Measurements from ENCODE around the gene ARHGEF1.

ARHGEF1 gene

DNA sequence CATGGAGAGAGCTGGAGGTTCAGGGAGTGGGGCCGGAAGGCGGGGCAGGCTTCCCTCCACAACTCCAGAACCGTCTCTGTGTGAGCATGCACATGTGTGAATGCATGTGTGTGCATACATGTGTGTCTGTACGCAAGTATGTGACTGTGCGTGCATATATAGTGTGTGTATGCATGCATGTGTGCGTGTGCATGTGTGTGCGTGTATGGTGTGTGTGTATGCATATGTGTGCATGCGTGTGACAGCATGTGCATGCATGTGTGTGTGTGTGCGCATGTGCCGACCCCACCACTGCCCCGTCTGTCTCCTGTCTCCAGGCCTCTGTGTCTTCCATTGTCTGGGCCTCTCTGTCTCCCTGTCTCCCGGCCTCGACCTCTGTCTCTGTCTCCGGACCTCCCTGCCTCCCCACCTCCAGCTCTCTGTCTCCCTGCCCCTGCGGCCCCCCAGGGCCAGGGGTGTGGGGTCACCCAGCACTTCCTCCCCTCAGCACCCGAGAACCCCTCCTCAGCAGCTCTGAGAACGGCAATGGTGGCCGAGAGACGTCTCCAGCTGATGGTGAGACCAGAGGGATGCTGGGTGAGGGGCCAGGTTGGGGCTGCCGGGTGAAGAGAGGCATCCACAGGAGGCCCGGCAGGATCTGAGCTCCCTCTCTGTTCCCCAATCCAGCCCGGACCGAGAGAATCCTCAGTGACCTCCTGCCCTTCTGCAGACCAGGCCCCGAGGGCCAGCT, 22.5 kb downstream of the ARHGEF1 start:
- H3K4me1 ChIP-seq (ENCODE audit: low read length): no peaks in the 10 kb centered on the region
- no peaks in the 10 kb centered on the region for H3K9me3 ChIP-seq (ENCODE audit: insufficient read depth, low read length)
- no peaks in the 10 kb centered on the region for H3K79me2 ChIP-seq (ENCODE audit: low read length)
- no peak overlapping the region for H3K4me2 ChIP-seq (ENCODE audit: low read length)
- H2AFZ ChIP-seq (ENCODE audit: low read depth, low read length): no peak overlapping the region
- H3K9ac ChIP-seq (ENCODE audit: low read length): no peak overlapping the region
- TF ChIP-seq EZH2phosphoT487 (IDR thresholded peaks at IDR 0.05; ENCODE audit: low read depth): no peak
- TF ChIP-seq CTCF (IDR thresholded peaks at IDR 0.05; ENCODE audit: low read depth, low read length): no peak
- H3K36me3 ChIP-seq (replicated peaks; ENCODE audit: low read depth, low read length): peaks cover 39% of the 10 kb centered on the region
- H3K4me3 ChIP-seq (ENCODE audit: low read length): no peak overlapping the region
- no peaks in the 10 kb centered on the region for H3K27me3 ChIP-seq (ENCODE audit: low read depth, low read length)
- H3K27ac ChIP-seq (ENCODE audit: low read length): no peak overlapping the region
- 0 out of 2 replicates have a peak, but pooled peaks cover 2% of the 10 kb centered on the region for H4K20me1 ChIP-seq (ENCODE audit: insufficient read depth, low read length)

GRCh38 chr19:41906271-41906670, 23.3 kb downstream of the ARHGEF1 start:
- Histone ChIP-seq H3K4me1 (ENCODE audit: low read length) (no peaks in the 10 kb centered on the region), H3K27ac (ENCODE audit: low read length) (no peak overlapping the region), H3K36me3 (replicated peaks; ENCODE audit: low read depth, low read length) (peaks cover 38% of the 10 kb centered on the region), H2AFZ (ENCODE audit: low read depth, low read length) (no peak overlapping the region), H3K79me2 (ENCODE audit: low read length) (no peaks in the 10 kb centered on the region), H3K4me3 (ENCODE audit: low read length) (no peak overlapping the region), H4K20me1 (ENCODE audit: insufficient read depth, low read length) (0 out of 2 replicates have a peak, but pooled peaks cover 2% of the 10 kb centered on the region), H3K4me2 (ENCODE audit: low read length) (no peak overlapping the region), H3K9me3 (ENCODE audit: insufficient read depth, low read length) (no peaks in the 10 kb centered on the region), H3K27me3 (ENCODE audit: low read depth, low read length) (no peaks in the 10 kb centered on the region), H3K9ac (ENCODE audit: low read length) (no peak overlapping the region)
- TF ChIP-seq CTCF (IDR thresholded peaks at IDR 0.05; ENCODE audit: low read depth, low read length): no peak
- TF ChIP-seq EZH2phosphoT487 (IDR thresholded peaks at IDR 0.05; ENCODE audit: low read depth): no peak

DNA sequence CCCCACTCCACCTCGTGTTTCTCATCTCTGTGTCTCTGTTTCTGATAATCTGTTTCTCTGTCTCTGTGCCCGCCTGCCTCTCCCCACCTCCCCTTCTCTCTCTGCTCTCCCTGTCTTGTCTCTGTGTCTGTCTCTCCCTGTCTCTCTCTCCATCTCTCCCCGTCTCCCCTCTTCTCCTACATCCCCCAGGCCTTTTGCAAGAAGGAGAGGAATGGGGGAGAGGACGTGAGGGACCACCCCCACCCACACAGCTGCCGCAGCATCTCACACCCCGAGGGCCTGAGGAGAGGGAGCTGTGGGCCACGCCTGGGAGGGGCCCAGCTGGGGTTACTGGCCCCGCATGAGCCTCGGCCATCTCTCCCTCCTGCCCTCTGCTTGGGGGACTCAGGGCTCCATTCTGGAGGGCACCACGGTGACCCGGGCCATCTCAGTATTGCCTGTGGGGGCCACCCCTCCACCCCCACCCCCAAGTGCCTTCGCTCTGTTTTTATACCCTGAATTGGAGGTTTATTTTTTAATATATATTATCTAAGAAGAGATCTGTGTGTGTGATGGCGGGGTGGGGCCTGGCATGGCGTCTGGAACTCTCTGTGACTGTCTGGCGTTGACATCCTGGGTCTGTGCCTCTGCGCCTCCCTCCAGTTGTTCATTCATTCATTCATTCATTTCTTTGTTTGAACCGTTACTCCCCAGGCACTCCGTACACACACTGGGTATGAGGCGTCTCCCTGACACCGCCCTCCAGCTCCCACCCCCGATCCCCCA, 24.1 kb downstream of the ARHGEF1 start:
- TF ChIP-seq CTCF (IDR thresholded peaks at IDR 0.05; ENCODE audit: low read depth, low read length): no peak
- H3K79me2 ChIP-seq (ENCODE audit: low read length): no peaks in the 10 kb centered on the region
- no peak overlapping the region for H3K4me2 ChIP-seq (ENCODE audit: low read length)
- H4K20me1 ChIP-seq (ENCODE audit: insufficient read depth, low read length): 0 out of 2 replicates have a peak, but pooled peaks cover 2% of the 10 kb centered on the region
- H3K27me3 ChIP-seq (ENCODE audit: low read depth, low read length): no peaks in the 10 kb centered on the region
- peaks cover 32% of the 10 kb centered on the region for H3K36me3 ChIP-seq (replicated peaks; ENCODE audit: low read depth, low read length)
- no peak overlapping the region for H2AFZ ChIP-seq (ENCODE audit: low read depth, low read length)
- H3K9ac ChIP-seq (ENCODE audit: low read length): no peak overlapping the region
- no peak overlapping the region for H3K4me3 ChIP-seq (ENCODE audit: low read length)
- H3K27ac ChIP-seq (ENCODE audit: low read length): no peak overlapping the region
- no peaks in the 10 kb centered on the region for H3K4me1 ChIP-seq (ENCODE audit: low read length)
- no peaks in the 10 kb centered on the region for H3K9me3 ChIP-seq (ENCODE audit: insufficient read depth, low read length)

- H3K4me3 ChIP-seq (ENCODE audit: low read length): no peak overlapping the region
- no peaks in the 10 kb centered on the region for H3K9me3 ChIP-seq (ENCODE audit: insufficient read depth, low read length)
- H4K20me1 ChIP-seq (ENCODE audit: insufficient read depth, low read length): 0 out of 2 replicates have a peak, but pooled peaks cover 2% of the 10 kb centered on the region
- no peak overlapping the region for H3K9ac ChIP-seq (ENCODE audit: low read length)
- H3K4me2 ChIP-seq (ENCODE audit: low read length): no peak overlapping the region
- H2AFZ ChIP-seq (ENCODE audit: low read depth, low read length): no peak overlapping the region
- H3K36me3 ChIP-seq (replicated peaks; ENCODE audit: low read depth, low read length): peaks cover 23% of the 10 kb centered on the region
- TF ChIP-seq CTCF (IDR thresholded peaks at IDR 0.05; ENCODE audit: low read depth, low read length) (no peak), EZH2phosphoT487 (IDR thresholded peaks at IDR 0.05; ENCODE audit: low read depth) (no peak)
- no peak overlapping the region for H3K27ac ChIP-seq (ENCODE audit: low read length)
- H3K79me2 ChIP-seq (ENCODE audit: low read length): no peaks in the 10 kb centered on the region
- no peaks in the 10 kb centered on the region for H3K27me3 ChIP-seq (ENCODE audit: low read depth, low read length)
- no peaks in the 10 kb centered on the region for H3K4me1 ChIP-seq (ENCODE audit: low read length)
These were observed 25.1 kb downstream of the ARHGEF1 start for GRCh38 chr19:41907994-41908615.

Measured in OCI-LY3 (cell line).